DMS53 (cell line): ENCODE results near the gene ALKBH8.
A peak's percentile ranks its signal among the peaks of the same experiment; 100 is the strongest.
"Not testable (repeated sequence)": the region's sequence is repeated elsewhere in the genome, so short reads cannot be mapped to it uniquely, and the experiment has no call there.

ENCODE experiments used
- DNase-seq: peaks from one replicate; lab custom pipeline; 2025; lab: John Stamatoyannopoulos, UW

The ALKBH8 gene

GRCh38 chr11:107504981-107505380 is 60.6 kb downstream of the ALKBH8 start:
- DNase-seq: no peak

DNA sequence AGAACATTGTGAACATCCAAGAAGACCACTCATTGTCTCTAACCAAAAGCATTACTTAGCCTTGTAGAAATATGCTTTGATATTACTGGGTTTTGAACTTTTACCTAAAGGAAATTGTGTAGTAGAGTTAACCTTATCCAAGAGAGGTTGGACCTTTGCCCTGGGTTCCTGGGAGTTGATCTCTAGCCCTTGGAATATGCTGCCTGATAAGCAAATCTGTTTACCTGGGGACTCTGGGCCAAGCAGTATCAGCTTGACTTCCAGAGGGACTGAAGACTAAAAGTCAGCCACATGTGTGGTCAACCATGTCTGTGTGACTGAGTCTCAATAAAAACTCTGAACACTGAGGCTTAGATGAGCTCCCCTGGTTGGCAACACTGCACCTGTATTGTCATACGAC is 63.8 kb downstream of the ALKBH8 start:
- no peak for DNase-seq

DNA sequence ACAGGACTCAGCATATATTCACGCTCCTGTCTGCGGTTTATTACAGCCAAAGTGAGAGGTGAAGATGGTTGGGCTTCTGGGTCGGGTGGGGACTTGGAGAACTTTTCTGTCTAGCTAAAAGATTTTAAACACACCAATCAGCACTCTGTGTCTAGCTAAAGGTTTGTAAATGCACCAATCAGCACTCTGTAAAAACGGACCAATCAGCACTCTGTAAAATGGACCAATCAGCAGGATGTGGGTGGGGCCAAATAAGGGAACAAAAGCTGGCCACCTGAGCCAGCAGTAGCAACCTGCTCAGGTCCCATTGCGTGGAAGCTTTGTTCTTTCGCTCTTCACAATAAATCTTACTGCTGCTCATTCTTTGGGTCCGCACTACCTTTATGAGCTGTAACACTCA is 68.2 kb downstream of the ALKBH8 start:
- DNase-seq: not testable (repeated sequence)

DNA sequence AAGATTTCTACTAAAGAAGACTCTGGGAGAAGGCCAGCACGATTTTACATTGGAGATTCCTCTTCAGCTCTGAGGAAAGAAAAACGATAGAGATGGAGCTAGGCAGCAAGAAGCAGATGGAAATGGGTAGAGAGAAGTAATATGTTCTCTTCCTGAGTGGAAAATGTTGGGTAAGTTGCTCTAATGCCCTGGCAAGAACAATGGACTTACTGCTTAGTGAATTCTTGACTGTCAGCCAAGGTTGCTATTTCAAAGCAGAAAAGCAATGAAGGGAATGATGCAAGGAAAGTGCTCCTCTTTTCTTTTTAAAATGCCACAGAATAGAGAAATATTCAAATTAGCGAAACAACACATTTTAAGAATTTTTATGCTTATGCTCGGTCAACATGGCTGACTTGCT is 69.5 kb downstream of the ALKBH8 start:
- no peak for DNase-seq

- DNase-seq: no peak
Measured at GRCh38 chr11:107494055-107494454, 71.5 kb downstream of the ALKBH8 start.

DNA sequence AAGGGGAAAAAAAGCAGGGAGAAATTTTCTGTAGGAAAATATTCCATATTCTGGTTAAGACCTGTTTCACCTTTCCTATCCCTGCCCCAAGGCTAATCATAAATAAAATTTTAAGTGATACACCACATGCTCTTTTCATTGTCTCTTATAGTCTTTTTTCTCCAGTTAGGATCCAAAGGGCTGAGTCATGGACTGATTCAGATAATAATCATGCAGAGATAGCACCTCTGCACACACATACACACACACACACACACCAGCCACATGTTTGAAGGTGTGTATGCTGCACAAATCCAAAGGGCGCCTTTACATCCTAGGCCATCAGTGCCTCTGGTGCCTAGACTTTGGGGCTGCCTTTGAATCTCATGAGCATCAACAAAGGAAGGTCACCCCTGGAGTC is 72.4 kb downstream of the ALKBH8 start:
- DNase-seq: peak; percentile 10

GRCh38 chr11:107490836-107491235 is 74.7 kb downstream of the ALKBH8 start:
- no peak for DNase-seq

DNA sequence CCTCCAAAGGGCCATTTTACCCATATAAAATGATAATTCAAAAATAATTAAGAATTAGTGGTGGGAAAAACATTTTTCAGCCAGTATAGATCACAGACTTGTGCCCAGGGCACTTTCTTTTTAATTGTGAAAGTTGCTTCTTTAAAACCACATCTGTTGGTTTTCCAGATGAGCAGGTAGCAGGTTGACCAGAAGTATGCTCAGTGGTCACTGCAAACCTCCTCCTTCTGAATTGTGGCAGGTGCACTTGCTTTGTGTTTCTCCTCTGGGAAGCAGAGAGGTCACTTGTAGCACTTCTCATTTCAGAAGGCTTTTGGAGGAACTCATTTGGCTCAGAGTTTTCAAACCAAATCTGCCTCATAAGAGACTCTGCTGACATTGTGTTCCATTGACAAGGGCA is 83.3 kb downstream of the ALKBH8 start:
- DNase-seq: no peak

GRCh38 chr11:107478922-107479321 is 86.6 kb downstream of the ALKBH8 start:
- no peak for DNase-seq

DNA sequence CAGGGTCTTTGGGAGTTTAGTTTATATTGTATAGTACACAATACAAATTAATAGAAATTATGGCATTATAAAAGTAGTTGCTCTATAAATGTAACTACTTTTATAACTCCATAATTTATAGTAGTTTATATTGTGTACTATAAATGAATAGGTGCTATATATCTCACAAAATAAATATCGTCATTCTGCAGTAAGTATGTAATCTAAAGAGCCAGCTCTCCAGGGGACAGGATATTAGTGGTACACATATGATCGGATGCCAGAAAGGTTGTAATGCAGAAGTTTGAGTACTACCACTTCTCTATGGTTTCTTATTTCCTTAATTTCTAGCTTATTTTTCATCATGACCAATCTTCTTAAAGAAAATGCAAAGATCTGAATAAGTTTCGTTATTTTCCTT is 87.7 kb downstream of the ALKBH8 start:
- no peak for DNase-seq

GRCh38 chr11:107473792-107474191 is 91.7 kb downstream of the ALKBH8 start:
- DNase-seq: no peak

GRCh38 chr11:107472966-107473365 is 92.6 kb downstream of the ALKBH8 start:
- no peak for DNase-seq

DNA sequence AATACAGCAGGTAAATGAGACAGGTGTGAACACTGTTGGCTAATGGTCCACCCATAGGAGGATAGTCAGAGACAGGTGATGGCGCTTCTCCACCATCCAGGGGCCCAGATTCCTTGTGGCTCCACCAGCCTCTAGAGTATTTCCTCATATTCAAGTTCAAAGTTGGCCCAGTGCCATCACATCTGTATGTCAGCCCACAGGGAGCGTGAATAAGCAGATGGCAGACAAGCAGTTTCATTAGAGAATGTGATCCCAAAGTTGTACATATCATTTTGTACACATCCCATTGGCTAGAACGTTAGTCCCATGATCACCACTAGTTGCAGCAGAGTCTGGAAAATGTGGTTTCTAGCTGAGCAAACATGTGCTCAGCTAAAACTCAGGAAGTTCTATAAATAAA is 96.9 kb downstream of the ALKBH8 start:
- peak; percentile 34 for DNase-seq

DNA sequence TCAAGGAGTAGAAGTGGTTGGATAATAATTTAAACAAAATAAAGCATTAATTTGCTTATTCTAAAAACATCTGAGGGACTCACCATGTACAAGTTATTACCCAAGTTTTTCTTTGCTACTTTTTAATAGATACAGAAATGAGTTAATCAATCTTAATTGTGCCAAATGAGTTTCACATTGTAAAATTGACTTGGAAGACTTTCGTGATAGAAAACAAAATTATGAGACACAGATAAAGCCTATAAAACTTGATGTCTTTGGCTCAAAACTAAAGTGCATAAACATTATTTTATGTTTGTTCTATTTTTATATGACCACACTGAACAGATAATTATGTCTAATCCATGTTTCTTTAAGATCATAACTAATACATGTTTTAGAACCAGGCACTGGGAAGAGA is 97.8 kb downstream of the ALKBH8 start:
- no peak for DNase-seq

- not testable (repeated sequence) for DNase-seq
Measured at GRCh38 chr11:107466275-107466866, 99.2 kb downstream of the ALKBH8 start.

GRCh38 chr11:107457558-107458271 is 107.8 kb downstream of the ALKBH8 start, which contains the start of gene CWF19L2:
TSS of gene CWF19L2 (minus strand) at chr11:107457825. CDS start at chr11:107457816, 9 bp downstream.
- DNase-seq: peak; percentile 98

- peak; percentile 37 for DNase-seq
Measured at GRCh38 chr11:107457205-107457557, 108.4 kb downstream of the ALKBH8 start.

DNA sequence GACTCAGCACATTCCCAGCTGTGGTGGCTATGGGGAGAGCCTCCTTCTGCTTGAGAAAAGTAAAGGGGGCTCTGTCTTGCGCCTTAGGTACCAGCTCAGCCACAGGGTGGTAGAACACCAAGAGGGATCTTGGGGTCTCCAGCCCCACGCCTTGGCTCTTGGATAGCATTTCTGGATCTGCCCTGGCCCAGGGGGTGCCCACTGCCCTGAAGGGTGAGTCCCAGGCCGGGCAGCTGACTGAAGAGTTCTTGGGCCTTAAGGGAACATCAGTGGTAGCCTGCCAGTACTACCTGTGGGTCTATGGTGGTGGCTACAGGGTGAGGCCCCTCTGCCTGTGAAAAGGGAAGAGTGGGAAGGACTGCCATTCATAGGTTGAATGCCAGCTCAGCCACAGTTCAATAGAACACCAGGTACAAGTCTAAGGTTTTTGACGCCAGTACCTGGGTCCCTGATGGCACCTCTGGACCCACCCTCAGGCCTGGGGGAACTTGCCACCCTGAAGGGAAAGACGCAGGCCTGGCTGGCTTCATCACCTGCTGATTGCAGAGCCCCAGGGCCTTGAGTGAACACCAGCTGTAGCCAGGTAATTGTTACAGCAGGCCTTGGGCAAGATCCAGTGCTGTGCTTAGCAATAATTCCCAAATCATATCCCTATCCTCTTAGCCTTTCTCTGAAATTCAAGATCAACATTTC is 111.8 kb downstream of the ALKBH8 start:
- no peak for DNase-seq
